ENCODE data around the gene ARHGAP26. TPM values are rescaled to one million over a fixed set of nuclear protein-coding genes. Genes with fewer than 3 reads are reported as not detected.

Gene ARHGAP26
- total RNA-seq, 1 experiment from 2014 or later = 79.8 TPM

DNA sequence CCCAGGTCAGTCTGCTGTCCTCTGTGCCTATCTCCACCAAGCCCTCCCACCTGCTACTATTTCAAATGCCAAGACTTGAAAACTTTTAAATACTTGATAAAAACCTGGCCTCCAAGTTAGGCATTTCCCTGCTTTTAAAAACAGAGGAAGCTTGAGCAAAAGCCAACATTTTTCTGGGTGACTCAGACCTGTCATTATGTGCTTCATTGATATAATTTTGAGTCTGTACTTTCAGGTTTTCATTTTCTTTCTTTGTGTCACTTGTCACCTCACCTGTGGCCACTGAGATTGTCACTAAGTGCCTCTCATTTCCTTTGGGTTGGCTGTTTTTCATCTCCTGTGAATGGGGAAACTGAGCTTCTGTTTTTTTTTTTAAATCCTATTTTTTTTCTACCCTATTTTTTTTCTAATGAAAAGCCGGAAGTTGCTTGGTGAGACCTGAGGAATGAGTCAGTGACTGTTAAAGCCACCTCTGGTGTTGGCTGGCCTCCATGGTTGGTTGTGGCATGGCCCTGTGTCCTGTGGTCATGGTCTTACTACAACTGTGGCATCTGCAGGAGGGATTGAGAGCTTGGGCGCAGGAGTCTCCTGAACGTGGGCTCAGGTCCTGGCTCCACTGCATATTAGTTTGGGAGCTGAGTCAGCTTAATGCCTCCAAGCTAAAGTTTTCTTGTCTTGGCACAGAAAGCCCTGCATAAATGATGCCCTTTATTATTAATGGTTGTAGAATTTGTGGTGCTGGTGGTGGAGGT is 56.7 kb downstream of the ARHGAP26 start:
- Histone ChIP-seq H3K9me3 (no peaks in the 10 kb centered on the region), H3K4me3 (ENCODE audit: low read depth, low read length) (no peak overlapping the region), H3K27me3 (replicated peaks; ENCODE audit: control insufficient read depth, insufficient read depth, low read length) (no peaks in the 10 kb centered on the region), H3K4me1 (peaks cover 92% of the 10 kb centered on the region), H3K36me3 (ENCODE audit: control insufficient read depth, insufficient read depth, low read length) (no peaks in the 10 kb centered on the region)
- POLR2A ChIA-PET = no interaction called here
- Mint-ChIP-seq H3K9me3 (ENCODE audit: unreplicated experiment) (no peaks in the 10 kb centered on the region), H3K27me3 (ENCODE audit: insufficient read depth, unreplicated experiment) (no peaks in the 10 kb centered on the region), H3K36me3 (ENCODE audit: insufficient read depth, unreplicated experiment) (peaks cover 4% of the 10 kb centered on the region), H3K4me1 (ENCODE audit: low read depth, unreplicated experiment) (peaks cover 65% of the 10 kb centered on the region), H3K27ac (ENCODE audit: unreplicated experiment) (peak overlapping the region; percentile 19), H3K4me3 (ENCODE audit: unreplicated experiment) (no peak overlapping the region)
- no peak for DNase-seq
- CTCF ChIA-PET = no interaction called here
- BruUV-seq (replicated peaks) = no TSS peak
- intact Hi-C loops (cut with micrococcal nuclease; ENCODE audit: unreplicated experiment) = no loop called here
- TF ChIP-seq, protein P1, sequence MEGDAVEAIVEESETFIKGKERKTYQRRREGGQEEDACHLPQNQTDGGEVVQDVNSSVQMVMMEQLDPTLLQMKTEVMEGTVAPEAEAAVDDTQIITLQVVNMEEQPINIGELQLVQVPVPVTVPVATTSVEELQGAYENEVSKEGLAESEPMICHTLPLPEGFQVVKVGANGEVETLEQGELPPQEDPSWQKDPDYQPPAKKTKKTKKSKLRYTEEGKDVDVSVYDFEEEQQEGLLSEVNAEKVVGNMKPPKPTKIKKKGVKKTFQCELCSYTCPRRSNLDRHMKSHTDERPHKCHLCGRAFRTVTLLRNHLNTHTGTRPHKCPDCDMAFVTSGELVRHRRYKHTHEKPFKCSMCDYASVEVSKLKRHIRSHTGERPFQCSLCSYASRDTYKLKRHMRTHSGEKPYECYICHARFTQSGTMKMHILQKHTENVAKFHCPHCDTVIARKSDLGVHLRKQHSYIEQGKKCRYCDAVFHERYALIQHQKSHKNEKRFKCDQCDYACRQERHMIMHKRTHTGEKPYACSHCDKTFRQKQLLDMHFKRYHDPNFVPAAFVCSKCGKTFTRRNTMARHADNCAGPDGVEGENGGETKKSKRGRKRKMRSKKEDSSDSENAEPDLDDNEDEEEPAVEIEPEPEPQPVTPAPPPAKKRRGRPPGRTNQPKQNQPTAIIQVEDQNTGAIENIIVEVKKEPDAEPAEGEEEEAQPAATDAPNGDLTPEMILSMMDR (IDR thresholded peaks at IDR 0.05; ENCODE audit: insufficient read depth in 1 of 2, low read depth in 1 of 2, low read length in 1 of 2, severe bottlenecking in 1 of 2, unreplicated experiment in 1 of 2) = no peak

DNA sequence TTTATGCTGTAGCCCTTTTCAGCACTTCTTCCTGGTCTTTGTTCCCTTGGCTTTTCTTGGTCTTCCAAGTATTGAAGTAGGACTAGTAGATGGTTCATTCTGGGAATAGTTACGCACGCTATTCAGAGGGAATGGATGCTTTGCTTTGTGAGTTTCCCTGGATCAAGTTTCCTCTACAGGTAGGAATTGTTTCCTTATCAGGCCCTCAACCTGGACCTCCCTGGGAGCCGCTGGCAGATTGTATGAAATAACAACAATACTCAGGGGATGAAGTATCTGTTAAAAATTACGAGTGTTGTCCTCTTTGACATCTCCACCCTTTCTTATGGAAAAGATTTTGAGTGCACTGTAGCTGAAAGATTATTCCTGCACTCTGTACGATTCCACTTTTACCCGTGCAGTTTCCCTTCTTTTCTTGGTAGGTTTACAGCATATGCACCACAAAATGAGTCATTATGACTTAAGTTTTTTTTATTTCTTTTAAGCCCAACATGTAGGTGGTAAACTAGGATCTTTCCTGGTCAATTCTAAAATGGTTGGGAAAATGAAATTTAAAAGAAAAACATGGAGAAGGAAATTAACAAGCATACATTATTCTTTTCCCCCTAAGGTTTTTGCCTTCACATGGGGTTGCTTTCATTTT is 57.9 kb downstream of the ARHGAP26 start:
- no TSS peak for BruUV-seq (replicated peaks)
- Mint-ChIP-seq H3K4me1 (ENCODE audit: low read depth, unreplicated experiment) (peaks cover 65% of the 10 kb centered on the region), H3K9me3 (ENCODE audit: unreplicated experiment) (no peaks in the 10 kb centered on the region), H3K27me3 (ENCODE audit: insufficient read depth, unreplicated experiment) (no peaks in the 10 kb centered on the region), H3K27ac (ENCODE audit: unreplicated experiment) (no peak overlapping the region), H3K36me3 (ENCODE audit: insufficient read depth, unreplicated experiment) (peaks cover 4% of the 10 kb centered on the region), H3K4me3 (ENCODE audit: unreplicated experiment) (no peak overlapping the region)
- ChIA-PET POLR2A (no interaction called here), CTCF (no interaction called here)
- H3K36me3 ChIP-seq (ENCODE audit: control insufficient read depth, insufficient read depth, low read length) = no peaks in the 10 kb centered on the region
- H3K4me1 ChIP-seq = peaks cover 92% of the 10 kb centered on the region
- H3K27me3 ChIP-seq (replicated peaks; ENCODE audit: control insufficient read depth, insufficient read depth, low read length) = no peaks in the 10 kb centered on the region
- no peak for DNase-seq
- H3K9me3 ChIP-seq = no peaks in the 10 kb centered on the region
- H3K4me3 ChIP-seq (ENCODE audit: low read depth, low read length) = no peak overlapping the region
- intact Hi-C loops (cut with micrococcal nuclease; ENCODE audit: unreplicated experiment) = no loop called here
- TF ChIP-seq, protein P1 (IDR thresholded peaks at IDR 0.05; ENCODE audit: insufficient read depth in 1 of 2, low read depth in 1 of 2, low read length in 1 of 2, severe bottlenecking in 1 of 2, unreplicated experiment in 1 of 2) = no peak

DNA sequence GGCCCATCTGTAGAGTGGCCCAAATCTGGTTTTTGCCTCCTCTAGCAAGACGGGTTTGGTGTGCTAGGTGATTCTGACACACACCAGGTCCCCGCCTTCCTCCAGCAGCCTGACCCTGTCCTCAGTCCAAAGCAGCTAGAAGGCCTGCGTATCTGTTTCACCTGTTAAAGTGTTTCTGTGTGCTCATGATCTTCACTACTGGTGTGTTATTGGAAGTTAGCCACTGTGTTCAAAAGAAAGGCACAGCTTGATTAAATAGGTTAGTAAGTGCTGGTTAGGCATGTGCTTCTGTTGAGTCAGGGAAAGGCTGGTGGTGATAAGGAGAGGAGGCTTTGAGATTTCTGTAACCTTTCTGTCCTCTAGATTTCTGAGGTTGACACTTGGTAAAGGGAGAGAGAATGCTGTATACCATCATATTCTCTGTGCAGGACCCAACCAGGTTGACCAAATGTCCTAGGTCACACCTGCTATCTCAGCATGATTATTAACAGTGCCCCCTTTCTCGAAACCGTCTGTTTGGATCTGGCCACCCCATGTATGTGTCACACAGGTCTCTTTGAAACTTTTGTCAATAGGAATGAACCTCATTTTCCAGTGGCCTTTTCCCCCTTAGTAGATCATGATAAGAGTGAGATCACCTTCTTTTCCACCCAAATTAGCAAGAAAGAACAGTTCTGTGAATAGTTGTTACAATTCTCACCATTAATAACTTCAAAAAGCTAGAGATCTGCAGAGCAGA is 58.8 kb downstream of the ARHGAP26 start:
- intact Hi-C loops (cut with micrococcal nuclease; ENCODE audit: unreplicated experiment) = no loop called here
- Mint-ChIP-seq H3K27me3 (ENCODE audit: insufficient read depth, unreplicated experiment) (no peaks in the 10 kb centered on the region), H3K27ac (ENCODE audit: unreplicated experiment) (peak overlapping the region; percentile 26), H3K9me3 (ENCODE audit: unreplicated experiment) (no peaks in the 10 kb centered on the region), H3K4me3 (ENCODE audit: unreplicated experiment) (no peak overlapping the region), H3K36me3 (ENCODE audit: insufficient read depth, unreplicated experiment) (peaks cover 4% of the 10 kb centered on the region), H3K4me1 (ENCODE audit: low read depth, unreplicated experiment) (peaks cover 63% of the 10 kb centered on the region)
- TF ChIP-seq, protein P1 (IDR thresholded peaks at IDR 0.05; ENCODE audit: insufficient read depth in 1 of 2, low read depth in 1 of 2, low read length in 1 of 2, severe bottlenecking in 1 of 2, unreplicated experiment in 1 of 2) = no peak
- POLR2A ChIA-PET = no interaction called here
- Histone ChIP-seq H3K4me3 (ENCODE audit: low read depth, low read length) (no peak overlapping the region), H3K27me3 (replicated peaks; ENCODE audit: control insufficient read depth, insufficient read depth, low read length) (no peaks in the 10 kb centered on the region), H3K4me1 (peaks cover 89% of the 10 kb centered on the region), H3K36me3 (ENCODE audit: control insufficient read depth, insufficient read depth, low read length) (no peaks in the 10 kb centered on the region), H3K9me3 (no peaks in the 10 kb centered on the region)
- DNase-seq = no peak
- BruUV-seq (replicated peaks) = no TSS peak
- CTCF ChIA-PET = no interaction called here
